ENCODE measurements around the gene WWP2. TPM values are rescaled to one million over a fixed set of nuclear protein-coding genes. Genes with fewer than 3 reads are reported as not detected.

Gene WWP2
- total and polyA plus RNA-seq, 9 donors: 22.5 to 49.4 (median 39.3) TPM

- Histone ChIP-seq H3K4me1 (ENCODE audit: insufficient read depth) (peaks cover 13% of the 10 kb centered on the region), H3K36me3 (no peaks in the 10 kb centered on the region), H3K9me3 (no peaks in the 10 kb centered on the region), H3K4me3 (peak overlapping the region; percentile 29), H3K27me3 (no peaks in the 10 kb centered on the region), H3K27ac (peak overlapping the region; percentile 87 to 90)
- WGBS, 3 donors: 29 to 35% (median 31%) methylated on average over 8 of the region's 8 CpGs
- DNase-seq: peak in 1 of 5 donors; percentile 59
- intact Hi-C loops (cut with DNase I): loop anchor here in 3 of 4 donors (5.0 to 10.0 kb wide), 3 partner anchors 61 to 531 kb away; no protein-coding TSS in a partner anchor
- no peak for TF ChIP-seq EP300 (IDR thresholded peaks at IDR 0.05)
- no peak for TF ChIP-seq CTCF (IDR thresholded peaks at IDR 0.05)
- no peak for TF ChIP-seq POLR2A (IDR thresholded peaks at IDR 0.05)
These were observed 163.2 kb downstream of the WWP2 start for GRCh38 chr16:69925311-69925710.

- WGBS, 3 donors: 83 to 86% (median 86%) methylated on average over 8 of the region's 8 CpGs
- TF ChIP-seq POLR2A (IDR thresholded peaks at IDR 0.05) (no peak), EP300 (IDR thresholded peaks at IDR 0.05) (no peak), CTCF (IDR thresholded peaks at IDR 0.05) (no peak)
- H3K27ac ChIP-seq: peak overlapping the region in 1 of 2 donors; percentile 71
- intact Hi-C loops (cut with DNase I): loop anchor here in 3 of 4 donors (5.0 to 10.0 kb wide), 3 partner anchors 61 to 531 kb away; no protein-coding TSS in a partner anchor
- H3K4me3 ChIP-seq: peak overlapping the region; percentile 29
- DNase-seq: peak in 1 of 5 donors; percentile 21
- H3K27me3 ChIP-seq: no peaks in the 10 kb centered on the region
- peaks cover 13% of the 10 kb centered on the region for H3K4me1 ChIP-seq (ENCODE audit: insufficient read depth)
- H3K9me3 ChIP-seq: no peaks in the 10 kb centered on the region
- no peaks in the 10 kb centered on the region for H3K36me3 ChIP-seq
These were observed 164.1 kb downstream of the WWP2 start for GRCh38 chr16:69926241-69926640.

GRCh38 chr16:69927056-69927757, 165.1 kb downstream of the WWP2 start:
- peak; percentile 83 to 89 (median 86) for DNase-seq
- TF ChIP-seq POLR2A (IDR thresholded peaks at IDR 0.05) (no peak), EP300 (IDR thresholded peaks at IDR 0.05) (no peak), CTCF (IDR thresholded peaks at IDR 0.05) (no peak)
- Histone ChIP-seq H3K36me3 (no peaks in the 10 kb centered on the region), H3K27ac (peak overlapping the region; percentile 24 to 71), H3K9me3 (no peaks in the 10 kb centered on the region), H3K27me3 (no peaks in the 10 kb centered on the region), H3K4me1 (ENCODE audit: insufficient read depth) (peaks cover 13% of the 10 kb centered on the region), H3K4me3 (peak overlapping the region; percentile 9)
- intact Hi-C loops (cut with DNase I): loop anchor here in 3 of 4 donors (5.0 to 10.0 kb wide), 3 partner anchors 62 to 532 kb away; no protein-coding TSS in a partner anchor
- WGBS, 3 donors: 23 to 30% (median 29%) methylated on average over 17 of the region's 17 CpGs

GRCh38 chr16:69928856-69929400, 166.8 kb downstream of the WWP2 start:
- intact Hi-C loops (cut with DNase I): loop anchor here in 3 of 4 donors (5.0 to 10.0 kb wide), 3 partner anchors 64 to 534 kb away; no protein-coding TSS in a partner anchor

More at GRCh38 chr16:69928856-69929400, 166.8 kb downstream of the WWP2 start:
- DNase-seq: peak in 1 of 5 donors; percentile 36
- Histone ChIP-seq H3K27ac (no peak overlapping the region), H3K4me1 (ENCODE audit: insufficient read depth) (peaks cover 13% of the 10 kb centered on the region), H3K36me3 (no peaks in the 10 kb centered on the region), H3K27me3 (no peaks in the 10 kb centered on the region), H3K9me3 (no peaks in the 10 kb centered on the region), H3K4me3 (no peak overlapping the region)
- no peak for TF ChIP-seq EP300 (IDR thresholded peaks at IDR 0.05)
- TF ChIP-seq POLR2A (IDR thresholded peaks at IDR 0.05): no peak
- TF ChIP-seq CTCF (IDR thresholded peaks at IDR 0.05): no peak
- WGBS, 3 donors: 89 to 96% (median 94%) methylated on average over 10 of the region's 10 CpGs

Data from ovary (tissue), 9 donors.